GM12873 (cell line): ENCODE results near the gene HOMER1.

ENCODE experiments used
- TF ChIP-seq, protein P1 (sequence below): IDR thresholded peaks from 2 replicates; pipeline ENCODE4 v1.5.1; 2012; ENCODE audit warnings: low read depth, mild to moderate bottlenecking, moderate library complexity, low read length, control low read depth; ENCODE audit not compliant: insufficient read depth; ENCODE audit errors: missing control alignments

The HOMER1 gene

DNA sequence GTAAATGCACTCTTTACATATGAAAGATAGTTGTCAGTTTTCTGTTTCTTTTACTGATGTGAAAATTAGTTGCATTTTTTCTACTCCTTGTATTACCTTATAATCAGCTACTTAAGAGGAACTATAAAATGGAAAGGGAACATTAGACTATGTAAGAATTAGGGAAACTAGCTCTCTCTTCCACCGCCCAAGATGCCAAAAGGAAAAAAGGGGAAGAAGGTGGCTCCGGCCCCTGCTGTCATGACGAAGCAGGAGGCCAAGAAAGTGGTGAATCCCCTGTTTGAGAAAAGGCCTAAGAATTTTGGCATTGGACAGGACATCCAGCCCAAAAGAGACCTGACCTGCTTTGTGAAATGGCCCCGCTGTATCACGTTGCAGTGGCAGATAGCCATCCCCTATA, 15.2 kb upstream of the HOMER1 start:
- TF ChIP-seq, protein P1, sequence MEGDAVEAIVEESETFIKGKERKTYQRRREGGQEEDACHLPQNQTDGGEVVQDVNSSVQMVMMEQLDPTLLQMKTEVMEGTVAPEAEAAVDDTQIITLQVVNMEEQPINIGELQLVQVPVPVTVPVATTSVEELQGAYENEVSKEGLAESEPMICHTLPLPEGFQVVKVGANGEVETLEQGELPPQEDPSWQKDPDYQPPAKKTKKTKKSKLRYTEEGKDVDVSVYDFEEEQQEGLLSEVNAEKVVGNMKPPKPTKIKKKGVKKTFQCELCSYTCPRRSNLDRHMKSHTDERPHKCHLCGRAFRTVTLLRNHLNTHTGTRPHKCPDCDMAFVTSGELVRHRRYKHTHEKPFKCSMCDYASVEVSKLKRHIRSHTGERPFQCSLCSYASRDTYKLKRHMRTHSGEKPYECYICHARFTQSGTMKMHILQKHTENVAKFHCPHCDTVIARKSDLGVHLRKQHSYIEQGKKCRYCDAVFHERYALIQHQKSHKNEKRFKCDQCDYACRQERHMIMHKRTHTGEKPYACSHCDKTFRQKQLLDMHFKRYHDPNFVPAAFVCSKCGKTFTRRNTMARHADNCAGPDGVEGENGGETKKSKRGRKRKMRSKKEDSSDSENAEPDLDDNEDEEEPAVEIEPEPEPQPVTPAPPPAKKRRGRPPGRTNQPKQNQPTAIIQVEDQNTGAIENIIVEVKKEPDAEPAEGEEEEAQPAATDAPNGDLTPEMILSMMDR = no peak

- TF ChIP-seq, protein P1 = no peak
Observed at GRCh38 chr5:79527431-79527830, 13.5 kb upstream of the HOMER1 start.

GRCh38 chr5:79526928-79527327, 13.0 kb upstream of the HOMER1 start:
- TF ChIP-seq, protein P1 = no peak

DNA sequence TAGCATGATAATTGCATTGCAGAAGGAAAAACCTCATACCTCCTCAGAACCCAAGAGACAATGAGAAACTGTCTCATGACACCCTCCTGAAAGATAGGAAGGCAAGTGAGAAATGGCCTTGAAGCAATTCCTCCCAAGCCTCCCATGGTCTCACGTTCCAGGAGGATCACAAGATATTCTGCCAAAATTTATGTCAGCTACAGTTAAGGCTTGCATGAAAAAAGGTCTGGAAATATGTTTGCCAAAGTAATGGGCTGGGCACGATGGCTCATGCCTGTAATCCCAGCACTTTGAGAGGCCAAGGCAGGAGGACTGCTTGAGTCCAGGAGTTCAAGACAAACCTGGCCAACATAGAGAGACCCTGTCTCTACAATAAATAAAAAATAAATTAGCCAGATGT, 12.6 kb upstream of the HOMER1 start:
- TF ChIP-seq, protein P1 = no peak

DNA sequence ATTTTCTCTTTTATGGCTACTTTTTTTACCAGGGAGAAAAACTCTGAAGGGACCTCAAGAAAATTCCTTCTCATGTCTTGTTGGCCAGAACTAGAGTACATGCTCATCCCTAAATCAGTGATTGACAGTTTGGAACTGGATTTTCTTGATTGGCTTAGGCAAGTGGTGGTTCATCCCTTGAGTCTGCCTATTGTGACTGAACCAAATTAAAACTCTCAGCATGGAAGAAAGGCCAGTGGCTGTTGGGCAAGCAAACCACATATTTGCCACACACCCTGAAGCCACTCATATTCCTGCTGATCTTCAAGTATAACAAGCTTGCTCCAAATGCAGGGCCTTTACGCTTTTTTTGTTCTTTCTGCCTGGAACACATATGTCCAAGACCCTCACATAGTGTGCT, 7.2 kb upstream of the HOMER1 start:
- TF ChIP-seq, protein P1 = no peak

- TF ChIP-seq, protein P1 = no peak
Observed at GRCh38 chr5:79518718-79519117, 4.8 kb upstream of the HOMER1 start.

DNA sequence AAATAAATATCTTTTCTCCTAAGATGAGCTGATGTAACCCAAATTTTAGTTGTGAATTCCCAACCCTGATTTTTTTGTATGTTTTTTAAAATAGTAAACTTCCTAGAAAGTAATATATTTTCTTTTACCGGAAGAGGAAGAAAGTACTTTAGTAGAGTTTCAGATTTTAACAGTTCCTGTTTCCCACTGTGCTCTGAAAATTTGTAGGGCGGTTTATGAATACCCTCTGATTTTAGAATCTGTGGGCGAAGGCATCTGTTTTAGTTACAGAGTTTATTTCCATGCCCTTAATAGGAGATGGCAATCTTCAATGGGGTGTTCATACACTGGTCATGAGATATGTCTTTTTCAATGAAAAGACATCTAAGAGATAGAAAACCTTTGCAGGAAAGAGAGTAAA, 3.7 kb upstream of the HOMER1 start:
- TF ChIP-seq, protein P1 = no peak
